Suprapubic skin (tissue), 3 donors: ENCODE data around the gene HAO1.

ENCODE experiments used
- CTCF ChIP-seq, 2 donors: fragments of 200-600 bp in 1 of 2; fragments of 450-650 bp in 1 of 2; sonication (generic) in 1 of 2; IDR thresholded peaks; one replicate each; pipeline ENCODE4 v1.5.1; 2016 to 2019; ENCODE audit warnings: antibody characterized with exemption in 2 of 2, mild to moderate bottlenecking in 1 of 2, moderate library complexity in 1 of 2
- EP300 ChIP-seq: sonication (generic); formaldehyde crosslinking; IDR thresholded peaks from one replicate; pipeline ENCODE4 v1.6.1; 2017; ENCODE audit warnings: antibody characterized with exemption
- POLR2A ChIP-seq, 2 donors: fragments of 450-650 bp; IDR thresholded peaks; one replicate each; pipeline ENCODE4 v1.6.1; 2017; ENCODE audit warnings: antibody characterized with exemption in 2 of 2, mild to moderate bottlenecking in 2 of 2, moderate library complexity in 2 of 2

GRCh38 chr20:7930343-7930742 is 9.9 kb downstream of the HAO1 start:
- no peak for TF ChIP-seq CTCF (IDR thresholded peaks at IDR 0.05)
- no peak for TF ChIP-seq POLR2A (IDR thresholded peaks at IDR 0.05)
- TF ChIP-seq EP300: no peak
